WTC11 (cell line): ENCODE results near the gene FGFBP2. TPM values are rescaled to one million over a fixed set of nuclear protein-coding genes. Genes with fewer than 3 reads are reported as not detected.

ENCODE experiments used
- ATAC-seq: fragments of 200-7000 bp; cut with Tn5 transposase; 2 replicates; pipeline ENCODE4 v1.10.0; 2021; ENCODE audit warnings: mild to moderate bottlenecking, moderate library complexity
- CTCF ChIA-PET: fragments of 300-600 bp; sonication (Branson Sonifier 250); formaldehyde crosslinking; loops from one replicate; lab custom pipeline; 2021; ENCODE audit warnings: antibody characterized with exemption; lab: Charles Lee
- POLR2A ChIA-PET: fragments of 350-600 bp; sonication (Branson Sonifier 250); formaldehyde crosslinking; loops from one replicate; lab custom pipeline; 2021; ENCODE audit warnings: antibody characterized with exemption; lab: Charles Lee
- DNase-seq: peaks from one replicate; pipeline ENCODE4 v3.0.0; 2021; ENCODE audit warnings: low spot score
- H3K27ac Mint-ChIP-seq: 2 replicates; pipeline ENCODE4 v1.8.0; 2021; ENCODE audit warnings: mixed read lengths
- H3K27me3 Mint-ChIP-seq: 2 replicates; pipeline ENCODE4 v1.8.0; 2021; ENCODE audit warnings: low read depth, mild to moderate bottlenecking, moderate library complexity, mixed read lengths
- H3K36me3 Mint-ChIP-seq: 2 replicates; pipeline ENCODE4 v1.8.0; 2021; ENCODE audit warnings: mixed read lengths
- H3K4me1 Mint-ChIP-seq: 2 replicates; pipeline ENCODE4 v1.8.0; 2022; ENCODE audit warnings: mixed read lengths
- H3K4me3 Mint-ChIP-seq: 2 replicates; pipeline ENCODE4 v1.8.0; 2021; ENCODE audit warnings: mild to moderate bottlenecking, moderate library complexity, mixed read lengths
- H3K9me3 Mint-ChIP-seq: 2 replicates; pipeline ENCODE4 v1.8.0; 2021; ENCODE audit warnings: mixed read lengths
- ARID4B ChIP-seq: sonication (generic); formaldehyde crosslinking; IDR thresholded peaks from 2 replicates; pipeline ENCODE4 v1.8.0; 2023; ENCODE audit warnings: missing genetic modification reagents, mild to moderate bottlenecking, borderline replicate concordance
- CREM ChIP-seq: sonication (generic); formaldehyde crosslinking; IDR thresholded peaks from 2 replicates; pipeline ENCODE4 v1.8.1; 2022; ENCODE audit warnings: mild to moderate bottlenecking, missing genetic modification reagents, moderate library complexity
- EMX1 ChIP-seq: fragments of 250-450 bp; sonication (Bioruptor Pico); IDR thresholded peaks from 2 replicates; pipeline ENCODE4 v1.8.0; 2021; ENCODE audit warnings: mild to moderate bottlenecking
- ESRRA ChIP-seq: sonication (generic); formaldehyde crosslinking; IDR thresholded peaks from 2 replicates; pipeline ENCODE4 v1.8.1; 2022; ENCODE audit warnings: mild to moderate bottlenecking, missing genetic modification reagents, borderline replicate concordance
- ETV6 ChIP-seq: sonication (generic); formaldehyde crosslinking; IDR thresholded peaks from 2 replicates; pipeline ENCODE4 v1.8.1; 2022; ENCODE audit warnings: mild to moderate bottlenecking, missing genetic modification reagents
- GTF2I ChIP-seq: fragments of 250-450 bp; sonication (Bioruptor Pico); conservative IDR thresholded peaks from 2 replicates; pipeline ENCODE4 v1.4.0; 2021; ENCODE audit warnings: mild to moderate bottlenecking
- MXD4 ChIP-seq: fragments of 250-450 bp; sonication (Bioruptor Pico); IDR thresholded peaks from 2 replicates; pipeline ENCODE4 v1.8.0; 2021; ENCODE audit warnings: mild to moderate bottlenecking, moderate library complexity, borderline replicate concordance
- NR2C2 ChIP-seq: sonication (generic); formaldehyde crosslinking; IDR thresholded peaks from 2 replicates; pipeline ENCODE4 v1.8.0; 2022; ENCODE audit warnings: mild to moderate bottlenecking, missing genetic modification reagents
- SOX15 ChIP-seq: fragments of 250-450 bp; sonication (Bioruptor Pico); IDR thresholded peaks from 2 replicates; pipeline ENCODE4 v1.9.0; 2021; ENCODE audit warnings: mild to moderate bottlenecking
- SP1 ChIP-seq: sonication (generic); formaldehyde crosslinking; conservative IDR thresholded peaks from 2 replicates; pipeline ENCODE4 v1.8.1; 2022; ENCODE audit warnings: missing genetic modification reagents
- TEAD4 ChIP-seq: sonication (generic); formaldehyde crosslinking; IDR thresholded peaks from 2 replicates; pipeline ENCODE4 v1.8.0; 2022; ENCODE audit warnings: mild to moderate bottlenecking, missing genetic modification reagents
- ZMAT4 ChIP-seq: fragments of 250-450 bp; sonication (Bioruptor Pico); IDR thresholded peaks from 2 replicates; pipeline ENCODE4 v1.9.0; 2021; ENCODE audit warnings: mild to moderate bottlenecking
- ZNF219 ChIP-seq: sonication (generic); formaldehyde crosslinking; IDR thresholded peaks from 2 replicates; pipeline ENCODE4 v1.8.0; 2023; ENCODE audit warnings: missing genetic modification reagents, mild to moderate bottlenecking, borderline replicate concordance
- ZNF512 ChIP-seq: sonication (generic); formaldehyde crosslinking; IDR thresholded peaks from 2 replicates; pipeline ENCODE4 v1.8.1; 2022; ENCODE audit warnings: missing genetic modification reagents, borderline replicate concordance
- total RNA-seq: library from RNA; stranded (reverse); gene quantifications from 3 replicates; pipeline ENCODE4 v1.2.3, GENCODE V29; 2021
- TF ChIP-seq, protein P1 (sequence below): sonication (generic); formaldehyde crosslinking; IDR thresholded peaks from 2 replicates; pipeline ENCODE4 v1.8.1; 2023; ENCODE audit warnings: mild to moderate bottlenecking, missing genetic modification reagents, borderline replicate concordance

FGFBP2 gene
- total RNA-seq, 1 experiment from 2014 or later, result 0.24 TPM

GRCh38 chr4:15914291-15914690 lies 48.7 kb downstream of the FGFBP2 start (continued):
- TF ChIP-seq, protein P1, sequence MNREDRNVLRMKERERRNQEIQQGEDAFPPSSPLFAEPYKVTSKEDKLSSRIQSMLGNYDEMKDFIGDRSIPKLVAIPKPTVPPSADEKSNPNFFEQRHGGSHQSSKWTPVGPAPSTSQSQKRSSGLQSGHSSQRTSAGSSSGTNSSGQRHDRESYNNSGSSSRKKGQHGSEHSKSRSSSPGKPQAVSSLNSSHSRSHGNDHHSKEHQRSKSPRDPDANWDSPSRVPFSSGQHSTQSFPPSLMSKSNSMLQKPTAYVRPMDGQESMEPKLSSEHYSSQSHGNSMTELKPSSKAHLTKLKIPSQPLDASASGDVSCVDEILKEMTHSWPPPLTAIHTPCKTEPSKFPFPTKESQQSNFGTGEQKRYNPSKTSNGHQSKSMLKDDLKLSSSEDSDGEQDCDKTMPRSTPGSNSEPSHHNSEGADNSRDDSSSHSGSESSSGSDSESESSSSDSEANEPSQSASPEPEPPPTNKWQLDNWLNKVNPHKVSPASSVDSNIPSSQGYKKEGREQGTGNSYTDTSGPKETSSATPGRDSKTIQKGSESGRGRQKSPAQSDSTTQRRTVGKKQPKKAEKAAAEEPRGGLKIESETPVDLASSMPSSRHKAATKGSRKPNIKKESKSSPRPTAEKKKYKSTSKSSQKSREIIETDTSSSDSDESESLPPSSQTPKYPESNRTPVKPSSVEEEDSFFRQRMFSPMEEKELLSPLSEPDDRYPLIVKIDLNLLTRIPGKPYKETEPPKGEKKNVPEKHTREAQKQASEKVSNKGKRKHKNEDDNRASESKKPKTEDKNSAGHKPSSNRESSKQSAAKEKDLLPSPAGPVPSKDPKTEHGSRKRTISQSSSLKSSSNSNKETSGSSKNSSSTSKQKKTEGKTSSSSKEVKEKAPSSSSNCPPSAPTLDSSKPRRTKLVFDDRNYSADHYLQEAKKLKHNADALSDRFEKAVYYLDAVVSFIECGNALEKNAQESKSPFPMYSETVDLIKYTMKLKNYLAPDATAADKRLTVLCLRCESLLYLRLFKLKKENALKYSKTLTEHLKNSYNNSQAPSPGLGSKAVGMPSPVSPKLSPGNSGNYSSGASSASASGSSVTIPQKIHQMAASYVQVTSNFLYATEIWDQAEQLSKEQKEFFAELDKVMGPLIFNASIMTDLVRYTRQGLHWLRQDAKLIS (CRISPR knock-in tag), result no peak
- TF ChIP-seq ETV6 (CRISPR knock-in tag) (no peak), ESRRA (no peak)

GRCh38 chr4:15913631-15913970 lies 49.4 kb downstream of the FGFBP2 start:
- ChIA-PET CTCF (interaction anchor here (0.8 to 1.4 kb wide), 3 partner anchors 31 to 108 kb away, joined by 3 to 7 read pairs (median 5); no protein-coding TSS in a partner anchor), POLR2A (no interaction called here)
- no peaks in the 10 kb centered on the region for H3K4me1 Mint-ChIP-seq
- no peak for ATAC-seq
- no peaks in the 10 kb centered on the region; the same call in 1 of the 2 replicates for H3K27me3 Mint-ChIP-seq
- H3K27ac Mint-ChIP-seq, result no peak overlapping the region
- DNase-seq, result no peak
- H3K9me3 Mint-ChIP-seq, result peaks cover 27% of the 10 kb centered on the region
- H3K4me3 Mint-ChIP-seq, result no peak overlapping the region
- H3K36me3 Mint-ChIP-seq, result peaks cover 16% of the 10 kb centered on the region
- TF ChIP-seq ZNF219 (CRISPR knock-in tag) (no peak), TEAD4 (CRISPR knock-in tag) (no peak), SOX15 (CRISPR knock-in tag) (no peak), SP1 (no peak)

GRCh38 chr4:15912961-15913630 lies 49.9 kb downstream of the FGFBP2 start:
- H3K36me3 Mint-ChIP-seq, result peaks cover 16% of the 10 kb centered on the region
- no peak overlapping the region for H3K27ac Mint-ChIP-seq
- ATAC-seq (no peak), DNase-seq (no peak)
- H3K4me3 Mint-ChIP-seq, result no peak overlapping the region
- peaks cover 27% of the 10 kb centered on the region for H3K9me3 Mint-ChIP-seq
- no peaks in the 10 kb centered on the region; the same call in 1 of the 2 replicates for H3K27me3 Mint-ChIP-seq
- H3K4me1 Mint-ChIP-seq, result no peaks in the 10 kb centered on the region
- no peak for TF ChIP-seq NR2C2 (CRISPR knock-in tag)
- no peak for TF ChIP-seq ZNF512 (CRISPR knock-in tag)
- TF ChIP-seq SOX15 (CRISPR knock-in tag), result no peak
- no peak for TF ChIP-seq MXD4 (CRISPR knock-in tag)
- no peak for TF ChIP-seq EMX1 (CRISPR knock-in tag)
- TF ChIP-seq ZMAT4 (CRISPR knock-in tag), result no peak
- TF ChIP-seq CREM (CRISPR knock-in tag), result no peak
- no peak for TF ChIP-seq GTF2I (CRISPR knock-in tag)
- no peak for TF ChIP-seq ARID4B (CRISPR knock-in tag)
- CTCF ChIA-PET, result interaction anchor here (0.8 to 2.0 kb wide), 4 partner anchors 30 to 108 kb away, joined by 3 to 7 read pairs (median 5); no protein-coding TSS in a partner anchor
- POLR2A ChIA-PET, result no interaction called here
